Measurements from ENCODE around the gene ITGA7.

ITGA7 gene

DNA sequence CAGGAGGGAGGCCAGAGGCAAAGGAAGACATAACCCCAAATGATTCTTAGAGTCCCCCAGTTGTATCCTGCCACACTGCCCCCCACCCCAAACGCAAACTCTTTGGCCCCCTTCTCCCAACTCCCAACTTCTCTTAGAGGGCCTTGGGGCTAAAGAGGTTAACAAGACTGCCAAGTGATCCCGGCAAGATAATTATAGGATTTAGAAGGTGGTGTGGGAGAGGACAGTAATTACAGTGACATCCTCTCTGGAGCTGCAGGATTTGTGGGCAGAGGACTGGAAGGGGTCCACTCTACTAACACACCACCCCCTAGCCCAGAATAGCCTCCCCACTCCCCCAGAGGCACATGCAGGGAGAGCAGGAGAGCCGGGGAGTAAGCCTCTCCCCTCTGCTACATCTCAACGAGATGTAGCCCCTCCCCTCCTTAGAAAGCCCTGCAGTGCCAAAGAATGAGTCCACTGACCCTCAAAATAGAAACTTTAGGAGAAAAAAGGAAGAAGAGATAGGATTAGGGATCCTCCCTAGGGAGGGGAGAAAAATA is 29.9 kb upstream of the ITGA7 start:
- Histone ChIP-seq H3K4me2 (ENCODE audit: low read length) (peak overlapping the region; percentile 81), H3K9me3 (ENCODE audit: control insufficient read depth, low read length) (no peaks in the 10 kb centered on the region), H3K4me3 (ENCODE audit: low read depth, low read length) (peak overlapping the region; percentile 79), H3K79me2 (peaks cover 11% of the 10 kb centered on the region), H3K27ac (peak overlapping the region; percentile 69), H3K9ac (no peak overlapping the region), H3K4me1 (peaks cover 14% of the 10 kb centered on the region), H3K36me3 (ENCODE audit: control insufficient read depth, insufficient read depth, low read length) (no peaks in the 10 kb centered on the region), H3K27me3 (ENCODE audit: control insufficient read depth, insufficient read depth, low read length) (no peaks in the 10 kb centered on the region), H2AFZ (peak overlapping the region; percentile 91)
- TF ChIP-seq, protein P1, sequence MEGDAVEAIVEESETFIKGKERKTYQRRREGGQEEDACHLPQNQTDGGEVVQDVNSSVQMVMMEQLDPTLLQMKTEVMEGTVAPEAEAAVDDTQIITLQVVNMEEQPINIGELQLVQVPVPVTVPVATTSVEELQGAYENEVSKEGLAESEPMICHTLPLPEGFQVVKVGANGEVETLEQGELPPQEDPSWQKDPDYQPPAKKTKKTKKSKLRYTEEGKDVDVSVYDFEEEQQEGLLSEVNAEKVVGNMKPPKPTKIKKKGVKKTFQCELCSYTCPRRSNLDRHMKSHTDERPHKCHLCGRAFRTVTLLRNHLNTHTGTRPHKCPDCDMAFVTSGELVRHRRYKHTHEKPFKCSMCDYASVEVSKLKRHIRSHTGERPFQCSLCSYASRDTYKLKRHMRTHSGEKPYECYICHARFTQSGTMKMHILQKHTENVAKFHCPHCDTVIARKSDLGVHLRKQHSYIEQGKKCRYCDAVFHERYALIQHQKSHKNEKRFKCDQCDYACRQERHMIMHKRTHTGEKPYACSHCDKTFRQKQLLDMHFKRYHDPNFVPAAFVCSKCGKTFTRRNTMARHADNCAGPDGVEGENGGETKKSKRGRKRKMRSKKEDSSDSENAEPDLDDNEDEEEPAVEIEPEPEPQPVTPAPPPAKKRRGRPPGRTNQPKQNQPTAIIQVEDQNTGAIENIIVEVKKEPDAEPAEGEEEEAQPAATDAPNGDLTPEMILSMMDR (IDR thresholded peaks at IDR 0.05) = no peak

DNA sequence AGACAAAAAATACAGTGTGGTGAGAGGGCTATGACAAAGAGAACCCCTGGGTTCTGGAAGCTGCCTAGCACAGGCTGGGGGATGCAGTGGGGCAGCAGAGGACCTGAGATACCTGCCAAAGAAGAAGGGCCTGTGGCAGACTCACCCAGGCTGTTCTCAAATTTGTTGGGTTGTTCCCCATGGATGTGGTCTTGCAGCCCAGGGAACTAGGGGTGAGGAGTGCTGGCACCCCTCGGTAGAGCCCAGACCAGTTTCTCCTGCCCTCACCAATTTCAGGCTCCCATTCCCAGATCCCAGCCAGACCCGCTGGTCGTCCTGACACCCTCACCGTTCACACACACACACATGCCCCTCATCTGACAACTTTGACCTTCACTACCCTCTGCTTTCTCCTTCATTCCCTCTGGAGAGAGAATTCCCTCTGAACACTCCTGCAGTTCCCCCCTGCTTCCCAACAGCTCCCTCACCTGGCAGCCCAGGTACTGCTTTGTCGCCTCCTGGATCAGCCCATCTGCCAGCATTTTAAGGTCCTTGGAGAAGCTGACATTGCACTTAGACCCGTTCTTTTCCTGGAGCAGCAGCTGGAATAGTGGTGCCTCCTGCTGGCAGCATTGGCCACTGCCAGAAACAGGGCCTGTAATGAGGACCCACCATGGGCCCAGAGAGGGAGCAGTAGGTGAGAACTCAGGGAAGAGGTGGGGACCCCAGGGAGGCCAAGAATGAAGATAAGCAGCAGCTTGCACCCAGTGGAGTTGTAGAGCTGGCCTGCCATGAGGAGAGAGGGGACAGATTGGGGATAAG is 29.3 kb upstream of the ITGA7 start:
- Histone ChIP-seq H3K4me3 (ENCODE audit: low read depth, low read length) (peak overlapping the region; percentile 17), H3K36me3 (ENCODE audit: control insufficient read depth, insufficient read depth, low read length) (no peaks in the 10 kb centered on the region), H3K27ac (peak overlapping the region; percentile 69), H3K27me3 (ENCODE audit: control insufficient read depth, insufficient read depth, low read length) (no peaks in the 10 kb centered on the region), H3K4me1 (peaks cover 14% of the 10 kb centered on the region), H3K9ac (no peak overlapping the region), H3K79me2 (peaks cover 11% of the 10 kb centered on the region), H3K4me2 (ENCODE audit: low read length) (peak overlapping the region; percentile 81), H3K9me3 (ENCODE audit: control insufficient read depth, low read length) (no peaks in the 10 kb centered on the region), H2AFZ (peak overlapping the region; percentile 91)
- TF ChIP-seq, protein P1 (IDR thresholded peaks at IDR 0.05) = peak; percentile 98

DNA sequence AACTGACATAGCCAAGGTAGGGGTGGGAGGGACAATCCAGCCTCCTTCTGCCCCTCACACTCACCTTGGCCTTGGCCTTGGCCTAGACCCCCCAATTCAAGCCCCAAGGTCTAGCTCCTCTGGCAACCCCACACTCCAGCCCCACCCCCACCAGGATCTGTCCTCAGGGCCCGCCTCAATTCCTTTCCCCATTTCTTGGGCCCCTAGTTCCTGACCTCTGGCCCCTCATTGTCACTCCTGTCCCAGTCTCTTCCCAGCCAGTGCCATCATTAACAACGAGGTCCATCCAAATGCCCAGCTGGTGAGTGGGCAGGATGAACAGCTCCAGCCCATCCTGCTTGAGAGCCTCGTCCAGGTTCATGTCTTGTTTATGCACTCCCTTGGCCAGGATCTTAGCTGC is 28.4 kb upstream of the ITGA7 start:
- Histone ChIP-seq H3K4me3 (ENCODE audit: low read depth, low read length) (no peak overlapping the region), H3K4me2 (ENCODE audit: low read length) (no peak overlapping the region), H3K9ac (no peak overlapping the region), H2AFZ (no peak overlapping the region), H3K79me2 (peaks cover 11% of the 10 kb centered on the region), H3K27ac (no peak overlapping the region), H3K9me3 (ENCODE audit: control insufficient read depth, low read length) (no peaks in the 10 kb centered on the region), H3K4me1 (peaks cover 14% of the 10 kb centered on the region), H3K36me3 (ENCODE audit: control insufficient read depth, insufficient read depth, low read length) (no peaks in the 10 kb centered on the region), H3K27me3 (ENCODE audit: control insufficient read depth, insufficient read depth, low read length) (no peaks in the 10 kb centered on the region)
- TF ChIP-seq, protein P1 (IDR thresholded peaks at IDR 0.05) = no peak

DNA sequence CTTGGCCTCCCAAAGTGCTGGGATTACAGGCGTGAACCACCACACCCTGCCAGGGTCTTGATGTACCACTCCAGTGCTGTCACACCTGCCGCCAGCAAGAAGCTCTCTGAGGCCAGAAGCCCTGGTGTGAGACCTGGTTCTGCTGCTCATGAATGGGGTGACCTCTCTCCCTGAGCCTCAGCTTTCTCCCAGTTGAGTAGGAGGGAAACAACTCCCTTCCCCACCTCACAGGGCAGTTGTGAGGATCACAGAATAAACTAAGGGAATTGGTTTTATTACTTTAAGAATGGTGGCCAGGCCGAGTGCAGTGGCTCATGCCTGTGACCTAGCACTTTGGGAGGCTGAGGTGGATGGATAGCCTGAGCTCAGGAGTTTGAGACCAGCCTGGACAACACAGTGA is 26.9 kb upstream of the ITGA7 start:
- no peak overlapping the region for H3K9ac ChIP-seq
- TF ChIP-seq, protein P1 (IDR thresholded peaks at IDR 0.05) = no peak
- peaks cover 18% of the 10 kb centered on the region for H3K4me1 ChIP-seq
- no peak overlapping the region for H3K4me3 ChIP-seq (ENCODE audit: low read depth, low read length)
- no peak overlapping the region for H3K4me2 ChIP-seq (ENCODE audit: low read length)
- H3K9me3 ChIP-seq (ENCODE audit: control insufficient read depth, low read length) = no peaks in the 10 kb centered on the region
- no peak overlapping the region for H3K27ac ChIP-seq
- H3K79me2 ChIP-seq = peaks cover 11% of the 10 kb centered on the region
- H3K36me3 ChIP-seq (ENCODE audit: control insufficient read depth, insufficient read depth, low read length) = no peaks in the 10 kb centered on the region
- H2AFZ ChIP-seq = no peak overlapping the region
- H3K27me3 ChIP-seq (ENCODE audit: control insufficient read depth, insufficient read depth, low read length) = no peaks in the 10 kb centered on the region
